ENCODE measurements around the gene DIMT1. TPM values are rescaled to one million over a fixed set of nuclear protein-coding genes. Genes with fewer than 3 reads are reported as not detected.

DIMT1 gene
- total RNA-seq, 1 donor from 2014 or later = 20.2 TPM

DNA sequence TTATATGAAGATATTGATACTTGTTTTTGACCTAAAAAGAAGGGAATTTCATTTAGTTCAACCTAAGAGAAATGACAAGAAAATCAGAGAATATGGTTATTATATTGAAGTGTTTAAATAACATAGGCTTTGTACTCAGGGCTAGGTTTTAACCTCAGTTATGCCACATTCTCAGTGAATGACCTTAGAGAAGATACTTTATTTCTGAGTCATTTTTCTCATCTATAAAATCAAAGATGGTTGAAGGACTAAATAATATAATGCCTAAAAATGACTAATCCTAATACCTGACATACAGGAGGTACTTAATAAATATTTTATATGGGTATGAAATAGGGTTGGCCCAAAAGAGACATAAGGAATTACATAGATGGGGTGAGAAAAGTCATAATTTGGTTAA is 32.3 kb downstream of the DIMT1 start:
- TF ChIP-seq, protein P1, sequence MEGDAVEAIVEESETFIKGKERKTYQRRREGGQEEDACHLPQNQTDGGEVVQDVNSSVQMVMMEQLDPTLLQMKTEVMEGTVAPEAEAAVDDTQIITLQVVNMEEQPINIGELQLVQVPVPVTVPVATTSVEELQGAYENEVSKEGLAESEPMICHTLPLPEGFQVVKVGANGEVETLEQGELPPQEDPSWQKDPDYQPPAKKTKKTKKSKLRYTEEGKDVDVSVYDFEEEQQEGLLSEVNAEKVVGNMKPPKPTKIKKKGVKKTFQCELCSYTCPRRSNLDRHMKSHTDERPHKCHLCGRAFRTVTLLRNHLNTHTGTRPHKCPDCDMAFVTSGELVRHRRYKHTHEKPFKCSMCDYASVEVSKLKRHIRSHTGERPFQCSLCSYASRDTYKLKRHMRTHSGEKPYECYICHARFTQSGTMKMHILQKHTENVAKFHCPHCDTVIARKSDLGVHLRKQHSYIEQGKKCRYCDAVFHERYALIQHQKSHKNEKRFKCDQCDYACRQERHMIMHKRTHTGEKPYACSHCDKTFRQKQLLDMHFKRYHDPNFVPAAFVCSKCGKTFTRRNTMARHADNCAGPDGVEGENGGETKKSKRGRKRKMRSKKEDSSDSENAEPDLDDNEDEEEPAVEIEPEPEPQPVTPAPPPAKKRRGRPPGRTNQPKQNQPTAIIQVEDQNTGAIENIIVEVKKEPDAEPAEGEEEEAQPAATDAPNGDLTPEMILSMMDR (IDR thresholded peaks at IDR 0.05) = no peak
- Mint-ChIP-seq H3K27me3 (ENCODE audit: low read depth) (no peaks in the 10 kb centered on the region), H3K36me3 (ENCODE audit: low read depth) (peaks cover 13% of the 10 kb centered on the region), H3K9me3 (ENCODE audit: low read depth) (no peaks in the 10 kb centered on the region), H3K4me1 (ENCODE audit: low read depth) (peaks cover 5% of the 10 kb centered on the region), H3K27ac (ENCODE audit: unreplicated experiment) (no peak overlapping the region), H3K4me3 (ENCODE audit: unreplicated experiment) (no peak overlapping the region)
- no peak for DNase-seq (ENCODE audit: low spot score)

DNA sequence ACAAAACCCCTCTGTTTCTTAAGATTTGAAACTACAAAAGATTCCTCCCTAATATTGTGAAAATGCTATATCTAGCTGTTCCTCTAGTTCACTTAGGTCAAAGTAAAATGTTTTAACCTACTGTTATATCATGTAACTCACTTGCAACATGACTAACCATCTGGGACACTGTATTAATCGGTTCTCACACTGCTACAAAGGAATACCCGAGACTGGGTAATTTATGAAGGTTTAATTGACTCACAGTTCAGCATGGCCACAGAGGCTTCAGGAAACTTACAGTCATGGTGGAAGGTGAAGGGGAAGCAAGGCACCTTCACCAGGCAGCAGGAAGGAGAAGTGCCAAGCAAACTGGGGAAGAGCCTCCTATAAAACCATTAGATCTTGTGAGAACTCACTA is 34.7 kb downstream of the DIMT1 start:
- TF ChIP-seq, protein P1 (IDR thresholded peaks at IDR 0.05) = no peak
- Mint-ChIP-seq H3K4me3 (ENCODE audit: unreplicated experiment) (no peak overlapping the region), H3K4me1 (ENCODE audit: low read depth) (no peaks in the 10 kb centered on the region), H3K36me3 (ENCODE audit: low read depth) (peaks cover 17% of the 10 kb centered on the region), H3K27me3 (ENCODE audit: low read depth) (no peaks in the 10 kb centered on the region), H3K9me3 (ENCODE audit: low read depth) (peaks cover 3% of the 10 kb centered on the region), H3K27ac (ENCODE audit: unreplicated experiment) (no peak overlapping the region)
- DNase-seq (ENCODE audit: low spot score) = no peak

DNA sequence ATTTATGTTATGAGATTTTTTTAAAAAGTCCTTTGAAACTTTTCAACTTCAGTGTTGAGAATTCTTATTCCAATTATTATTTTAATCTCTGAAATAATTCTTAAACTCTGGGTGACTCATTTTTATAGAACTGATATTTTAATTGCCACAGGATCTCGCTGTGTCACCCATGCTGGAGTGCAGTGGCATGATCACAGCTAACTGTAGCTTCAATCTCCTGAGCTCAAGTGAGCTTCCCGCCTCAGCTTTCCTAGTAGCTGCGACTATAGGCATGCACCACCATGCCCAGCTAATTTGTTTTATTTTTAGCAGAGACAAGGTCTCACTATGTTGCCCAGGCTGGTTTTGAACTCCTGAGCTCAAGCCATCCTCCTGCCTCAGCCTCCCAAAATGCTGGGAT is 41.0 kb downstream of the DIMT1 start:
- H3K27ac Mint-ChIP-seq (ENCODE audit: unreplicated experiment) = no peak overlapping the region
- H3K36me3 Mint-ChIP-seq (ENCODE audit: low read depth) = peaks cover 13% of the 10 kb centered on the region
- no peaks in the 10 kb centered on the region for H3K27me3 Mint-ChIP-seq (ENCODE audit: low read depth)
- no peaks in the 10 kb centered on the region for H3K4me1 Mint-ChIP-seq (ENCODE audit: low read depth)
- H3K9me3 Mint-ChIP-seq (ENCODE audit: low read depth) = peaks cover 3% of the 10 kb centered on the region
- H3K4me3 Mint-ChIP-seq (ENCODE audit: unreplicated experiment) = no peak overlapping the region
- TF ChIP-seq, protein P1 (IDR thresholded peaks at IDR 0.05) = no peak
- DNase-seq (ENCODE audit: low spot score) = no peak

DNA sequence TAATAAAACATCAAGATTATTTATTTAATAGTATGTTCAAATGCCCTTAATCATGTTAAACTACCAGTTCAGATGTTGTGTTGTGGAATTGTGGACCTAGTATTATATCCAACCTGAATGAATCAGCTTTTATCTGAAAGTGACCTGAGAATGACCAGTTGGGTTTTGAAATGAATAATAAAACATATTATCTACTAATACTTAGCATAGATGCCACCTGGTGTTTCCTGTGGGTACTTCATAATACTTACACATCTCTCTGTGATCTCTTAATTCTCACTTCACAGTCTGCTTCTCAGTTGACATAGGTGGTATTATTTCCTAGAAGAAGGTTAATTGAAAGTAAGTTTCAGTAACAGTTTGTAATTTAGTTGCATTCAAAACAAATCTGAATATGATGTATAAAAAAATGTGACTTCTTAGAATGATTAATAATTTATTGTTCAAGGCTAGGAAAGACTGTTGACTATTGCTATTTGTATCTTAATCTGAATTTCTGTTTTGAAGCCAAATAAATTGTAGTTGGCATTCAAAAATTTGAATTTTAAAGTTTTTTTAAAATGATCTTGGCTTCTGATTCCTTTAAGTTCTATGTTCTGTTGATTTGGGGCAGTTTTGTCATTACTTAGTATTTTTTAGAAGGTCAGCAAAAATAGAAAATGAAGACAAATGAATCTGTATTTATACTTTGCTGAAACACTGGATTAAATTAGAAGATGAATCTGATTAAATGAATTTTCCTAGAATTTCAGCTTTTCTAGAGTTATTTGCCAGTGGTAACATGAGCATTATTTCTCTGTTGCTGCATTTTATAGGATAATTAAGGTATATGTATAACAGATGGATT is 49.5 kb downstream of the DIMT1 start:
- no peak overlapping the region for H3K27ac Mint-ChIP-seq (ENCODE audit: unreplicated experiment)
- no peaks in the 10 kb centered on the region for H3K27me3 Mint-ChIP-seq (ENCODE audit: low read depth)
- peaks cover 7% of the 10 kb centered on the region for H3K36me3 Mint-ChIP-seq (ENCODE audit: low read depth)
- TF ChIP-seq, protein P1 (IDR thresholded peaks at IDR 0.05) = peak; percentile 88
- H3K4me3 Mint-ChIP-seq (ENCODE audit: unreplicated experiment) = no peak overlapping the region
- H3K9me3 Mint-ChIP-seq (ENCODE audit: low read depth) = no peaks in the 10 kb centered on the region
- DNase-seq (ENCODE audit: low spot score) = no peak
- no peaks in the 10 kb centered on the region for H3K4me1 Mint-ChIP-seq (ENCODE audit: low read depth)

DNA sequence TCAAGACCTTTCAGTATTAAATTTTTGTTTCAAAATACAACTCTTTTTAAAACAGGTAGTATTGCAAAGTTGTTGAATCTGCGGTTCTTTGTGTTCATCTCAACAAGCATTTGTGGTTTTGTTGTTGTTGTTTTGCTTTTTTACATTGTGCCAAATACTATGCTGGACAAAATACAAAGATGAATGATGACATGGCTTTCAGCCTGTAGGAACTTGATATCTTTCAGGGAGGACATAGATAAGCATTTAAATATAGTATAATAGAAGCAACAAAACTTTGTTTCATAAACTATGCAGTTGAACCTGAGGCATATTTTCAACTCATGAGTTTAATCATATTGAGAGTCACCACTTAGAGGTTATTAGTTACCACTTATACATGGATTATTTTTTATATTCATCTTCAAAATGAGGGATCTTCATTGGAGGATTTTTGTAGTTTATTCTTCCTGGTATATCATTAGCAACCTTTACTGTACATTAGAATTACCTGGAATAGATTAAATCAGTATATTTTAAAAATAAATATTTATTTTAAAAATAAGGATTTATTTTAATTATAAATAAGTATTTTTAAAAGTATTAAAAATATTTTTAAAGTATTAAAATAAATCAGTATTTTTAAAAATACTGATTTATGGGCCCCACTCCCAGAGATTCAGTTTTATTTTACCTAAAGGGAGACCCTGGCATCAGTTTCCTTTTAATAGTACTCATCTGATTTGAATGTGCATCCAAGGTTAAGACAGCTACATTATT is 54.8 kb downstream of the DIMT1 start:
- no peaks in the 10 kb centered on the region for H3K9me3 Mint-ChIP-seq (ENCODE audit: low read depth)
- peaks cover 8% of the 10 kb centered on the region for H3K36me3 Mint-ChIP-seq (ENCODE audit: low read depth)
- H3K27me3 Mint-ChIP-seq (ENCODE audit: low read depth) = no peaks in the 10 kb centered on the region
- DNase-seq (ENCODE audit: low spot score) = no peak
- H3K4me1 Mint-ChIP-seq (ENCODE audit: low read depth) = no peaks in the 10 kb centered on the region
- no peak overlapping the region for H3K27ac Mint-ChIP-seq (ENCODE audit: unreplicated experiment)
- TF ChIP-seq, protein P1 (IDR thresholded peaks at IDR 0.05) = no peak
- H3K4me3 Mint-ChIP-seq (ENCODE audit: unreplicated experiment) = no peak overlapping the region

All from chondrocyte (in vitro differentiated cells).